Lung (tissue), 12 donors: ENCODE data around the gene FBXL13. TPM values are rescaled to one million over a fixed set of nuclear protein-coding genes. Genes with fewer than 3 reads are reported as not detected.

ENCODE experiments used
- ATAC-seq: fragments of 200-7000 bp; cut with Tn5 transposase; one replicate; pipeline ENCODE4 v1.9.1; 2020; ENCODE audit warnings: moderate number of reproducible peaks; ENCODE audit not compliant: insufficient read depth, low FRiP score
- DNase-seq, 3 donors: peaks; one replicate each; pipeline ENCODE4 v3.0.0-alpha.2; 2013 to 2017
- H3K27ac ChIP-seq, 2 donors: one replicate each; pipeline ENCODE4 v1.5.1; 2013; ENCODE audit warnings: mild to moderate bottlenecking in 2 of 2, moderate library complexity in 2 of 2, control low read depth in 1 of 2, inconsistent platforms in 1 of 2, low read depth in 1 of 2, low read length in 1 of 2
- H3K27me3 ChIP-seq, 3 donors: one replicate each; pipeline ENCODE4 v1.5.1; 2013; ENCODE audit warnings: low read length in 2 of 3; ENCODE audit not compliant: control insufficient read depth in 3 of 3, insufficient read depth in 3 of 3
- H3K36me3 ChIP-seq, 4 donors: one replicate each; pipeline ENCODE4 v1.5.1; 2013; ENCODE audit warnings: low read length in 4 of 4, mild to moderate bottlenecking in 1 of 4, moderate library complexity in 1 of 4; ENCODE audit not compliant: control insufficient read depth in 4 of 4, insufficient read depth in 4 of 4
- H3K4me1 ChIP-seq, 5 donors: one replicate each; pipeline ENCODE4 v1.5.1; 2013; ENCODE audit warnings: low read length in 5 of 5, mild to moderate bottlenecking in 2 of 5, moderate library complexity in 1 of 5; ENCODE audit not compliant: control insufficient read depth in 5 of 5, insufficient read depth in 5 of 5
- H3K4me3 ChIP-seq: one replicate; pipeline ENCODE4 v1.5.1; 2013; ENCODE audit warnings: mild to moderate bottlenecking, control low read depth, moderate library complexity
- H3K9ac ChIP-seq, 2 donors: one replicate each; pipeline ENCODE4 v1.5.1; 2013; ENCODE audit warnings: low read length in 2 of 2, control low read depth in 1 of 2; ENCODE audit not compliant: insufficient read depth in 1 of 2
- H3K9me3 ChIP-seq, 4 donors: one replicate each; pipeline ENCODE4 v1.5.1; 2013; ENCODE audit warnings: low read length in 3 of 4, mild to moderate bottlenecking in 1 of 4, moderate library complexity in 1 of 4; ENCODE audit not compliant: control insufficient read depth in 4 of 4, insufficient read depth in 3 of 4
- WGBS, 2 donors: extraction: QIAGEN DNeasy Blood & Tissue Kit; methylation state at CpG; one replicate each; pipeline ENCODE4 v1.1.7; 2013; 5-methylcytosine and 5-hydroxymethylcytosine counted together
- polyA plus RNA-seq, 2 donors: library from polyadenylated mRNA; stranded (reverse); fragments of 200-250 nt; gene quantifications; one replicate each; pipeline ENCODE4 v1.2.1, GENCODE V29; 2013
- total RNA-seq, 2 donors: library from RNA; depleted of rRNA in 1 of 2; stranded (reverse); fragments of >200 nt in 1 of 2; gene quantifications; one replicate each; pipeline ENCODE4 v1.2.1, GENCODE V29; 2014 to 2021
- TF ChIP-seq, protein P1 (sequence below): IDR thresholded peaks from 2 replicates; pipeline ENCODE4 v1.5.1; 2012; ENCODE audit warnings: mild to moderate bottlenecking; ENCODE audit errors: control extremely low read depth, extremely low read depth
- donor health status: control.
- donor health status: control.
- donor health status: Bipolar disorder and iron deficiency.
- donor health status: healthy.
- donor health status: DM: yes; HTN: yes; CAD: no.

FBXL13 gene
- total and polyA plus RNA-seq, 4 donors: 0.61 to 12.3 (median 3.7) TPM

DNA sequence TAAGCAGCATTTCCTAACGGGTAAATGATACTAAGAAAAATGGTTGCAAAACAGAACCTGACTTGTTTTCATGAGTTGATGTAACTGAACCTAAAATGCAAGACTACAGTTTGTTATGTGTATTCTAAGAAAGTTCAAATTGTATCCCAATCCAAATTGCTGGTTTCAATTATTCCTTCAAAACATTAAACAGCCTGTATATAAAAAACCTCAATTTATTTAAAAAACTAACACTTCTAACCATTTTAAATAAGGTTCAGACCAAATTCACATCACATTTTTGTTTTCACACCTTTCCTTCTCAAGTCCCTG, 80.9 kb downstream of the FBXL13 start:
- ATAC-seq (no peak), DNase-seq (no peak)
- Histone ChIP-seq H3K4me3 (no peak overlapping the region), H3K27me3 (no peaks in the 10 kb centered on the region), H3K9ac (no peak overlapping the region), H3K27ac (no peak overlapping the region), H3K9me3 (peaks cover 0 to 2% (median 0%) of the 10 kb centered on the region in 4 donors), H3K36me3 (no peaks in the 10 kb centered on the region), H3K4me1 (peaks cover 0 to 20% (median 3%) of the 10 kb centered on the region in 5 donors)
- TF ChIP-seq, protein P1, sequence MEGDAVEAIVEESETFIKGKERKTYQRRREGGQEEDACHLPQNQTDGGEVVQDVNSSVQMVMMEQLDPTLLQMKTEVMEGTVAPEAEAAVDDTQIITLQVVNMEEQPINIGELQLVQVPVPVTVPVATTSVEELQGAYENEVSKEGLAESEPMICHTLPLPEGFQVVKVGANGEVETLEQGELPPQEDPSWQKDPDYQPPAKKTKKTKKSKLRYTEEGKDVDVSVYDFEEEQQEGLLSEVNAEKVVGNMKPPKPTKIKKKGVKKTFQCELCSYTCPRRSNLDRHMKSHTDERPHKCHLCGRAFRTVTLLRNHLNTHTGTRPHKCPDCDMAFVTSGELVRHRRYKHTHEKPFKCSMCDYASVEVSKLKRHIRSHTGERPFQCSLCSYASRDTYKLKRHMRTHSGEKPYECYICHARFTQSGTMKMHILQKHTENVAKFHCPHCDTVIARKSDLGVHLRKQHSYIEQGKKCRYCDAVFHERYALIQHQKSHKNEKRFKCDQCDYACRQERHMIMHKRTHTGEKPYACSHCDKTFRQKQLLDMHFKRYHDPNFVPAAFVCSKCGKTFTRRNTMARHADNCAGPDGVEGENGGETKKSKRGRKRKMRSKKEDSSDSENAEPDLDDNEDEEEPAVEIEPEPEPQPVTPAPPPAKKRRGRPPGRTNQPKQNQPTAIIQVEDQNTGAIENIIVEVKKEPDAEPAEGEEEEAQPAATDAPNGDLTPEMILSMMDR: no peak
- 19 to 35% methylated on average over 1 of the region's 1 CpG for WGBS, 2 donors

DNA sequence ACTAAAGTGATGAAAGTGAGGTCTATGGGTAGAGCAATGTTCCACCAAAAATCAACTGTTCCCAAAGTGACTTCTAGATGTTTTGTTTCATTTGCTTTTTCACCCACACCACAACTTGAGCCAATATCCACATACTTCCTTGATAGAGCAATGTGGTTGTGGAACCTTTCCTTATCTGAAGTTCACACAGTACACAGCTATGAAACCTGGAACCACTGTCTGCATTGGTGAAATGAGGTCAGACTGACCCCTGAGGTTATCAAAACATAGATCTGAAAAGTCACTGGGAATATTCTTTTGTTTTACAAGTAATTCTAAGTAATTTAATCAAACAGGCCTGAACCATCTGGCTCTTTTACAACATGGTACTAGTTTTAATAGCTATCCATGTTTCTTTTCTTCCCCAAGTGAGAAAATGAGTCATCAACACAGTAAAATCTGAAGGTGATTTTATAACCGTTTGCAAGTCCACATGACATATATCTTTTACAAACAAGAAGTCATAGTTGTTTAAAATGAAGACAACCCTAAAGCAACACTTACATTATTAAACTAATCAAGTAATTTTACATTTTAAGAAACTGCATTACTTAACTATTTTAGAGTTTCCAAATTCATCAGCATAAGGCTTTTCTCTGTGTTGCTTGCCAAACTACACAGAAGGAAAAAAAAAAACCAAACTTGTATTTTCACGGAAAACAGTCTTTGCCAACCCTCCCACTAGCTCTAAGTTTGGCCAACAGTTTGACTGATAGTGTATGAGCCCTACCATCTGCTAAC, 81.5 kb downstream of the FBXL13 start:
- peaks cover 0 to 2% (median 0%) of the 10 kb centered on the region in 4 donors for H3K9me3 ChIP-seq
- H3K36me3 ChIP-seq: no peaks in the 10 kb centered on the region
- no peak overlapping the region for H3K9ac ChIP-seq
- DNase-seq (peak; percentile 62 to 97 (median 94)), ATAC-seq (peak; percentile 12)
- WGBS, 2 donors: 36 to 37% methylated on average over 2 of the region's 2 CpGs
- no peaks in the 10 kb centered on the region for H3K27me3 ChIP-seq
- peaks cover 0 to 20% (median 3%) of the 10 kb centered on the region in 5 donors for H3K4me1 ChIP-seq
- peak overlapping the region in 1 of 2 donors; percentile 33 for H3K27ac ChIP-seq
- TF ChIP-seq, protein P1: no peak
- H3K4me3 ChIP-seq: no peak overlapping the region

DNA sequence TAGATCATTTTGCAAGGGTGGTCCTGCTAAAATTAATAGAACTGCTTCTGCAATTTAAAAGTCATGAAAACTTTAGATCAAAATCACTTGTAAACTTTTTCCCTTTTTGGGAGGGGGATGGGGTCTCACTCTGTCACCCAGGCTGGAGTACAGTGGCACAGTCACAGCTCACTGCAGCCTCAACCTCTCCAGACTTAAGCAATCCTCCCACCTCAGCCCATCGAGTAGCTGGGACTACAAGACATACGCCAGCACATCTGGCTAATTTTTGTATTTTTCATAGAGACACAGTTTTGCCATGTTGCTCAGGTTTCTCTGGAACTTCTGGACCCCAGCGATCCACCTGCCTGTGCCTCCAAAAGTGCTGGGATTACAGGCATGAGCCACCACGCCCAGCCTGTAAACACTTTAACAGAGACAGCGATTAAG, 82.1 kb downstream of the FBXL13 start:
- no peak for ATAC-seq
- H3K4me3 ChIP-seq: no peak overlapping the region
- H3K4me1 ChIP-seq: peaks cover 0 to 20% (median 3%) of the 10 kb centered on the region in 5 donors
- H3K9ac ChIP-seq: no peak overlapping the region
- DNase-seq: peak in 1 of 3 donors; percentile 3
- no peaks in the 10 kb centered on the region for H3K36me3 ChIP-seq
- 86 to 90% methylated on average over 5 of the region's 5 CpGs for WGBS, 2 donors
- peaks cover 0 to 2% (median 0%) of the 10 kb centered on the region in 4 donors for H3K9me3 ChIP-seq
- H3K27ac ChIP-seq: no peak overlapping the region
- no peaks in the 10 kb centered on the region for H3K27me3 ChIP-seq
- TF ChIP-seq, protein P1: no peak
